Erythroblast (primary cell): ENCODE measurements around the gene ZNF563.

Source experiments
- DNase-seq, 2 experiments: peaks; one replicate each; lab custom pipeline; 2025; lab: John Stamatoyannopoulos, UW
- GATA1 ChIP-seq: IDR thresholded peaks from 2 replicates; pipeline ENCODE4 v1.6.1; 2011; ENCODE audit warnings: low read depth, mild to moderate bottlenecking, control low read depth, low read length, moderate library complexity
- POLR2A ChIP-seq: IDR thresholded peaks from 2 replicates; pipeline ENCODE4 v1.6.1; 2011; ENCODE audit warnings: mild to moderate bottlenecking, low read length

Gene ZNF563

DNA sequence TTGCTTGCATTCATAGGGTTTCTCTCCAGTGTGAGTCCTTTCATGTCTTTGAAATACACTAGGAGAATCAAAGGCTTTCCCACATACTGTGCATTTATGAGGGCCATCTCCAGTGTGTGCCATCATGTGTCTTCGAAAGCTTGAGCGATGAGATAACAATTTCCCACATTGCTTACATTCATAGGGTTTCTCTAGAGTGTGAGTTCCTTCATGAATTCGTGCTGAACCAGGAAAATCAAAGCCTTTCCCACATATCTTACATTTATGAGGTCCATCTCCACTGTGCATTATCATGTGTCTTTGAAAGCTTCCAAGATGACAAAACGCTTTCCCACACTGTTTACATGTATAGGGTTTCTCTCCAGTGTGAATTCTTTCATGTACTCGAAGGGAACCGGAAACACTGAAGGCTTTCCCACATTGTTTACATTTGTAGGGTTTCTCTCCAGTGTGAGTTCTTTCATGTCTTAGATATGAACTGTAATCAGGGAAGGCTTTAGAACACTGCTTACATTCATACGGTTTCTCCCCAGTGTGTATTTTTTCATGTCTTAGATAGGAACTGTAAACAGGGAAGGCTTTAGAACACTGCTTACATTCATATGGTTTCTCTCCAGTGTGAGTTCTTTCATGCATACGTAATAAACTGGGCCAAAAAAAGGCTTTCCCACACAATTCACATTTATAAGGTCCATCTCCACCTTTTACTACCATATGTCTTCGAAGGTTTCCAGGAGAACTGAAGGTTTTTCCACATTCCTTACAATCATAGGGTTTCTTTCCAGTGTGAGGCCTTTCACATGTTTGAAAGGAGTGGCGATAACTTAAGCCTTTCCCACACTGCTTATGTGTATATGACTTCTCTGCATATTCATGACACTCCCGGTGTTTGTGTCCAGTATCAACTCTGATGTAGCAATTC, 60.2 kb downstream of the ZNF563 start:
- TF ChIP-seq GATA1 (no peak), POLR2A (no peak)
- no peak for DNase-seq

DNA sequence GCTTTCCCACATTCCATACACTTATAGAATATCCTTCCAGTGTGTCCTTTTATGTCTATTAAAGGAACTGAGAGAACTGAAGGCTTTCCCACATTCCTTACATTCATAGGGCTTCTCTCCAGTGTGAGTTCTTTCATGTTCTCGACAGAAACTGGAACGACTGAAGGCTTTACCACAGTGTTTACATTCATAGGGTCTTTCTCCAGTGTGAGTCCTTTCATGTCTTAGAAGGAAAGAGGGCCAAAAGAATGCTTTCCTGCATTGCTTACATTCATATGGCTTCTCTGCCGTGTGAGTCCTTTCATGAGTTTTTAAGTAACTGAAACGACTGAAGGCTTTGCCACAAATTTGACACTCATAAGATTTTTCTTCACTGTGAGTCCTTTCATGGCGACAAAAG, 61.0 kb downstream of the ZNF563 start:
- no peak for DNase-seq
- TF ChIP-seq GATA1 (no peak), POLR2A (no peak)

DNA sequence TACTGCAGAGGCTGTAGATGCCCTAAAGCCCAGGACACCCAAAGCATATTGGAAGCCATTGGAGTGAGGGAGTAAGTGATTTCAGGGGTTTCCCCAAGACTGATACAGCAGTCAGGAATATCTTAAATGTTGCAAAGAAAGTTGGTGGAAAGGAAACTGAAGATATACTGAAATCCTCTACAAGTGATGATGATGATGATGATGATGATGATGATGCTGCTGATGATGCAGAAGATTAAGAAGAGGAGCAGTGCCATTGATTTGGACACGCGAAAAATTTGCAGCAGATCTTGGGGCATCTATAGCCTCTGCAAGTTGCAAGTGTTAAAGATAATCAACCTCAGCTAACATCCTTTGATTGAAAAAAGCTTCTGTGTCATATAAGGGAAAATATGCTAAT, 62.6 kb downstream of the ZNF563 start:
- DNase-seq = no peak

More for the DNA sequence above, 62.6 kb downstream of the ZNF563 start:
- TF ChIP-seq GATA1 (no peak), POLR2A (no peak)
